ENCODE results near the gene FBXW2. TPM values are rescaled to one million over a fixed set of nuclear protein-coding genes. Genes with fewer than 3 reads are reported as not detected.

The FBXW2 gene
- total RNA-seq, 1 experiment from 2014 or later, result 62.1 TPM

DNA sequence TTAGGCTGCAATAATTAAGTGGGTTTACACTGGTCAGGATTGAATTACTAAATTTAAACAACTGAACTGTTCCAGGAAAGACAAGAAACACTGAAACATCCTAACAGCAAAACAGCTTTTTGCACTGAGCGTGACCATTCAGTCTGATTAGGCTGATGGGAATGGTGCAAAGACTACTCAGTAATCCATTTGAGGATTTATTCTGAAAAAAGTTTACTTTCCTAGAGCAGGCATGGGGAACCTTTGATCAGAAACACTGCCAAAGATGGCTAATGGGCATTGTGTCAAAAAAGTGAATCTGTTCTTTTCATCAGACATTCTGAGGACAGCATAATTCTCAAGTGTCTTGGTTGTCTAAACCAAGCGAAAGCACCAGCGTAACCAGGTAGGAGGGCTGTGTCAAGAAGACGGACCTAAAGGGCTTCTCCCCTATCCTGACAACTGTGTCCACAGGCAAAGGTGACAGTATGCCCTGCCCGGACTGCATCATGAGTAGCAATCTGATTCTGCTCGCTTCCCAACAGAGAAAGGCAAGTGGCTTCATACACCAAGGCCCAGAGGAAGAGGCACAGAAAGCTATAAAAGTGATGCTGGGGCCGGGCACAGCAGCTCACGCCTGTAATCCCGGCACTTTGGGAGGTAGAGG lies 33.3 kb downstream of the FBXW2 start:
- Histone ChIP-seq H3T11ph (ENCODE audit: low read length) (no peak overlapping the region), H2BK15ac (ENCODE audit: low read depth, low read length) (no peak overlapping the region), H2BK5ac (ENCODE audit: insufficient read length, low read length) (no peak overlapping the region), H3K27ac (ENCODE audit: insufficient read length, low read depth, low read length) (no peak overlapping the region), H3K56ac (ENCODE audit: insufficient read length, low read depth, low read length) (no peak overlapping the region), H3K23ac (ENCODE audit: insufficient read length, low read depth, low read length) (no peak overlapping the region), H3K4me1 (ENCODE audit: insufficient read depth, low read length) (no peaks in the 10 kb centered on the region; the same call in 1 of the 2 replicates), H3K9ac (ENCODE audit: extremely low read depth, insufficient read length, low read length) (no peak overlapping the region), H3K4ac (ENCODE audit: low read depth, low read length) (no peak overlapping the region), H2BK120ac (ENCODE audit: low read depth, low read length, poor library complexity, severe bottlenecking) (no peak overlapping the region), H2BK20ac (ENCODE audit: low read depth, low read length, poor library complexity, severe bottlenecking) (no peak overlapping the region), H3K18ac (ENCODE audit: insufficient read length, low read depth, low read length) (no peak overlapping the region), H2AK5ac (ENCODE audit: insufficient read length, low read length) (no peak overlapping the region), H4K20me1 (ENCODE audit: control insufficient read depth, insufficient read depth, insufficient read length) (no peaks in the 10 kb centered on the region), H3K14ac (ENCODE audit: insufficient read depth, low read length) (no peak overlapping the region), H2AFZ (ENCODE audit: low read length) (no peak overlapping the region), H3K27me3 (ENCODE audit: insufficient read depth, low read length) (no peaks in the 10 kb centered on the region), H3K79me1 (ENCODE audit: insufficient read depth, low read depth, low read length, poor library complexity, severe bottlenecking) (no peaks in the 10 kb centered on the region), H3K79me2 (ENCODE audit: insufficient read depth, low read length) (no peaks in the 10 kb centered on the region), H2BK12ac (ENCODE audit: insufficient read length, low read depth, low read length) (no peak overlapping the region), H4K8ac (replicated peaks; ENCODE audit: insufficient read length, low read depth, low read length) (no peak overlapping the region), H3K23me2 (ENCODE audit: insufficient read length, low read depth, low read length, poor library complexity, severe bottlenecking) (no peaks in the 10 kb centered on the region), H3K4me2 (ENCODE audit: insufficient read depth, insufficient read length, low read length) (no peak overlapping the region), H3K9me3 (ENCODE audit: control insufficient read depth, low read depth, low read length) (no peaks in the 10 kb centered on the region), H4K5ac (ENCODE audit: insufficient read length, low read depth, low read length) (no peak overlapping the region), H4K91ac (ENCODE audit: insufficient read length, low read depth, low read length) (no peak overlapping the region)
- TF ChIP-seq CTCF (conservative IDR thresholded peaks at IDR 0.05), result no peak
- Mint-ChIP-seq H3K9me3 (no peaks in the 10 kb centered on the region), H3K27ac (no peak overlapping the region), H3K4me3 (no peak overlapping the region), H3K4me1 (no peaks in the 10 kb centered on the region), H3K36me3 (ENCODE audit: insufficient read depth in 1 of 3, low read depth in 3 of 3) (peaks cover 16 to 39% (median 24%) of the 10 kb centered on the region in 3 experiments; a peak in 6 of 7 replicates), H3K27me3 (ENCODE audit: low read depth) (no peaks in the 10 kb centered on the region)
- no peak for DNase-seq
- WGBS (ENCODE audit: extremely low coverage, insufficient read length, low lambda C conversion rate), result no CpG with 5 or more reads among the region's 9 CpGs

All from H9 (cell line).